Endothelial cell of umbilical vein (primary cell): ENCODE results near the gene IMPA2.

Source experiments
- CTCF ChIP-seq, 2 donors: IDR thresholded peaks; 1 replicate in 1 of 2; 2 replicates in 1 of 2; pipeline ENCODE4 v1.5.1; 2011; ENCODE audit warnings: low read length in 2 of 2, mild to moderate bottlenecking in 2 of 2, moderate library complexity in 2 of 2, control low read depth in 1 of 2, inconsistent platforms in 1 of 2, low read depth in 1 of 2; ENCODE audit not compliant: insufficient read depth in 1 of 2; ENCODE audit errors: extremely low read depth in 1 of 2
- EZH2 ChIP-seq: IDR thresholded peaks from 2 replicates; pipeline ENCODE4 v1.6.1; 2012; ENCODE audit warnings: borderline replicate concordance, low read depth, mild to moderate bottlenecking, moderate library complexity, low read length, inconsistent platforms; ENCODE audit not compliant: severe bottlenecking
- GATA2 ChIP-seq: IDR thresholded peaks from 2 replicates; pipeline ENCODE4 v1.7.0; 2011; ENCODE audit warnings: low read depth, mild to moderate bottlenecking, moderate library complexity, mixed read lengths, low read length; ENCODE audit not compliant: insufficient read length, insufficient read depth
- POLR2A ChIP-seq: IDR thresholded peaks from 2 replicates; pipeline ENCODE4 v1.6.1; 2012; ENCODE audit warnings: low read depth, mild to moderate bottlenecking, control low read depth, low read length
- POLR2AphosphoS5 ChIP-seq: IDR thresholded peaks from 2 replicates; pipeline ENCODE4 v1.6.1; 2012; ENCODE audit warnings: low read depth, mild to moderate bottlenecking, control low read depth, low read length, moderate library complexity; ENCODE audit not compliant: insufficient read depth

GRCh38 chr18:12068950-12069320, 87.6 kb downstream of the IMPA2 start:
- TF ChIP-seq CTCF (IDR thresholded peaks at IDR 0.05; ENCODE audit: extremely low read depth in 1 of 2, insufficient read depth in 1 of 2, low read depth in 1 of 2, low read length in 2 of 2), result no peak
- no peak for TF ChIP-seq POLR2A
- TF ChIP-seq POLR2AphosphoS5, result no peak
- no peak for TF ChIP-seq EZH2
- TF ChIP-seq GATA2, result no peak
